CD4-positive, alpha-beta T cell treated with Interferon gamma for 1 hour (primary cell): ENCODE measurements around the gene ZC3H14.
"Not testable (repeated sequence)": the region's sequence is repeated elsewhere in the genome, so short reads cannot be mapped to it uniquely, and the experiment has no call there.

Source experiments
- DNase-seq: peaks from one replicate; pipeline ENCODE4 v3.0.0-alpha.2; 2020

Gene ZC3H14, protein sequence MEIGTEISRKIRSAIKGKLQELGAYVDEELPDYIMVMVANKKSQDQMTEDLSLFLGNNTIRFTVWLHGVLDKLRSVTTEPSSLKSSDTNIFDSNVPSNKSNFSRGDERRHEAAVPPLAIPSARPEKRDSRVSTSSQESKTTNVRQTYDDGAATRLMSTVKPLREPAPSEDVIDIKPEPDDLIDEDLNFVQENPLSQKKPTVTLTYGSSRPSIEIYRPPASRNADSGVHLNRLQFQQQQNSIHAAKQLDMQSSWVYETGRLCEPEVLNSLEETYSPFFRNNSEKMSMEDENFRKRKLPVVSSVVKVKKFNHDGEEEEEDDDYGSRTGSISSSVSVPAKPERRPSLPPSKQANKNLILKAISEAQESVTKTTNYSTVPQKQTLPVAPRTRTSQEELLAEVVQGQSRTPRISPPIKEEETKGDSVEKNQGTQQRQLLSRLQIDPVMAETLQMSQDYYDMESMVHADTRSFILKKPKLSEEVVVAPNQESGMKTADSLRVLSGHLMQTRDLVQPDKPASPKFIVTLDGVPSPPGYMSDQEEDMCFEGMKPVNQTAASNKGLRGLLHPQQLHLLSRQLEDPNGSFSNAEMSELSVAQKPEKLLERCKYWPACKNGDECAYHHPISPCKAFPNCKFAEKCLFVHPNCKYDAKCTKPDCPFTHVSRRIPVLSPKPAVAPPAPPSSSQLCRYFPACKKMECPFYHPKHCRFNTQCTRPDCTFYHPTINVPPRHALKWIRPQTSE

DNA sequence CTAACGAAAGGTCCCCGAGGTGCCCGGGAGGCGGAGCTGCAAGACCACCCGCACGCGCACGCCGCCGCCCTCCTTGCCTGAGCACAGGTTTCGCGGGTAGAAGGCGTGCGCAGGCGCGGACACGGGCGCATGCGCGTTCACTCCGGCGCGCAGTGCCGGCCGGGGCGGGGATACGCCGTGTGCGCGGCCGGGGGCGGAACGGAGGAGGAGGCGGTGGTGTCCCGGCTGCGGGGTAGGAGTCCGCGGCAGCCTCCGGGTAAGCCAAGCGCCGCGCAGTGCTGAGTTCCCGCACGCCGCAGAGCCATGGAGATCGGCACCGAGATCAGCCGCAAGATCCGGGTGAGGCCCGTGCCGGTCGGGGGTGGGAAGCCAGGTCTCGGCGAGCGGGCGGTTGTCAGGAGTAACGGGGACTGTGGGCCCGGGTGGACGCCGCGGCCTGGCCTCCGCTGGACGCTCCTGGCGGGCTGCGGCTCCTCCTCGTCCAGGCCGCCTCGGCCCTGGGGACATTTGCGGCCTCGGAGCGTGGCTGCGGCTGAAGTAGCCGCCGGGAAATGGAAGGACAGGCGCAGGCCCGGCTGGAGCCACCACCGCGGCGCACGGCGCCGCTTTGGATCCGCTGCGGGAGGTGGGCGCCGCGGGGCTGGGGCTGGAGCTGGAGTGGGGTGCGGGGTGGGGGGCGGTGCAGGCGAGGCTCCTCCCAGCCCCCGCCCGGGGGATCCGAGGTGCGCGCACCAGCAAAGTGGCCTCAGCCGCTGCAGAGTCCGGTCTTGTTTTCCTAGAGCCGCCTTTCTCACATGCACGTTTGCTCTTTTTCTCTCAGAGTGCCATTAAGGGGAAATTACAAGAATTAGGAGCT, at the start of gene ZC3H14:
TSS of gene ZC3H14 (plus strand) at position 207 of the 856 bp plus-strand sequence. CDS start at position 304, 97 bp downstream.
- peak; percentile 89 for DNase-seq

DNA sequence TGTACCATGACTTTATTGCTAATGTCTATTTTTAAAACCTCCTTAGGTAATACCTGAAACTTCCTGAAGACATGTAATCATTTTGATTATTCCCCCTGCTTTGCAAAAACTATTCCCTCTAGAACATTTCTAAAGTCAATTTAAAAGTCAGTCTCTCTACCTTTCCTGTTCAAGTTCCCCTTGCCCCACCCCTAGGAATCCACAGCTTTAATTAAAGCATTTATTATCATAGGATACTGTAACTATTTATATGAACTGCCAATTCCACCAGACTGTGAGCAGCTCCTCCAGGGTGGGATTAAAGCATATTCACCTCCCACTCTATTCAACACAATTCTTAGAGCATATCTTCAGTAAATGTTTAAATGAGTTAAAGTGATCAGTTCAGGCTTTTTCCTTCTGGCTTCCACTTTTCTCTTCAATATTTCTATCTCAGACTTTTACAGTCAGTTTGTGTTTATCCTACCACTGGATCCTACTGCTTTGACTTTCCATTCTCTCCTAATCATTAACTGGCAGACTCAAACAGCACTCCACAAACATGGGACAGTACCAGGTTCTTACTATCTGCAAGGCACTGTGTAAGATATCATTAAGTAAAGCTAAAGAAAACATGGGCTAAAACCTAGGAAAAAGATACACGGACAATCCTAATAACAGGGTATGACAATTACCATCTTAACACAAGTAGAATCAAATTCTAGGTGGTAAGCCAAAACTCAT, 47.2 kb upstream of the ZC3H14 start:
- no peak for DNase-seq

DNA sequence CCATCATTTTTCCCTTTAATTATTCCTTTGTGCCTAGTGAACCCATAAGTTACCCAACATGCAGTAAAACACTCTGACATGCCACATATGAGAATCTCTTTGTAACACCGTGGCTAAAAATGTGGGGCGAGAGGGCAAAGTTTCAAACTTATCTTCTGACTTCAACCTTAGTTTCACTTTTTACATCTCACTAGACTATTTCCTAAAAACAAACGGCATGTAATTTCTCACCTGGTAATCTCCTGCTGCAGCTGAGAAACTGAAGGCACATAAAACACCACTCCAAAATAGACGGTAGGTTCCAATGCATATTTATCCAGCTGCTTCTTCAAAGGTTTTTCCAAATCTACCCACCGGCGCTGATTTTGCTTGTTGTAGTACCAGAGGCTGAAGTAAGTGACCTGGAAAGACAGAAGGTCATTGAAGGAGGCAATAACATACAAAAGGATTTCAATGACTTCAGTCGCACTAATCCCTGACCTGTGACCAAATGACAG, 45.9 kb upstream of the ZC3H14 start:
- no peak for DNase-seq

DNA sequence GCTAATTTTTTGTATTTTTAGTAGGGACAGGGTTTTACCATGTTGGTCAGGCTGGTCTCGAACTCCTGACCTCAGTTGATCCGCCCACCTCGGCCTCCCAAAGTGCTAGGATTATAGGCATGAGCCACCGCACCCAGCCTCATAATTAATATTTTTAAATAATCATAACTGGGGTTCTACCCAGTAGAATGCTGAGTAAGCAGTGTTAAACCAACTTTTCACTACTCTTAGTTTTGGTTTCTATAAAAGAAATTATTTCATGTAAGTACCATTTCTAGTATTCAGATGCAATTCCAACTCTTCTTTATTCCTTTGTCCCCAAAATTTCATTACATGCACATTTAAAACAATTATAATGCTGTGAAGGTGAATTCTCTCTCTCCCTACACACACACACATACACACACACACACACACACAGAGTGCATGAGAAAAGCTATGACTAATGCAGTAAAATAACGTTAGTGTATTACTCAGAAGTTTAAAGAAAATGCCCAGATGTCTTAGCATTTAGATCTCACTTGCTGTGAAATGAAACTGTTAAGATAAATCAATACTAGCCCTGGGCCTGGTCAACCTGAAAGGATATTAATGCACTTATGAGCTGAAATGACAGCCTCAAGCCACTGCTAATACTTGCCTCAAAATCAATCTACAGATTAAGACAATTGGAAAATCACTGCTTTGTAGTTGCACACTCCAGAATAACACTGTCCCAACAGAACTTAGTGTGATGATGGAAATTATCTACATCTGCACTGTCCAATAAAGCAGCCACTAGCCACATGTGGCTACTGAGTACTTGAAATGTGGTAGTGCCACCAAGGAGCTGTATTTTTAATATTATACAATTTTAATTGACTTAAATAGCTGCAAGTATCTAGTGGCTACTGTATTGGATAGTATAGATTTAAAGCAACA, 44.0 kb upstream of the ZC3H14 start:
- DNase-seq: no peak

DNA sequence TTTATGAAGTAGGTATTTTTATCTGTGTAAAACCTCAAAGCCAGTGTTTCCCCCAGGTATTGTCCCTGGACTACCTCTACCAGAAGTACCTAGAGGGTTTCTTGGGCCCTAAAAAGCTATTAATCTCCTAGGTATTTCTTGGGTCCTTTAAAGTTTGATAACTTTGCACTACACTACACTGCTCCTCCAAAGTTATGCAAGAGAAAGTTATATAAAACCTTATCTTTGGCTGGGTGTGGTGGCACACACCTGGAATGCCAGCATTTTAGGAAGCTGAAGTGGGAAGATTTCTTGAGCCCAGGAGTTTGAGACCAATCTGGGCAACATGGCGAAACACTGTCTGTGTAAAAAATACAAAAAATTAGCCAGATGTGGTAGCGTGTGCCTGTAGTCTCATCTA, 42.9 kb upstream of the ZC3H14 start:
- DNase-seq: no peak

DNA sequence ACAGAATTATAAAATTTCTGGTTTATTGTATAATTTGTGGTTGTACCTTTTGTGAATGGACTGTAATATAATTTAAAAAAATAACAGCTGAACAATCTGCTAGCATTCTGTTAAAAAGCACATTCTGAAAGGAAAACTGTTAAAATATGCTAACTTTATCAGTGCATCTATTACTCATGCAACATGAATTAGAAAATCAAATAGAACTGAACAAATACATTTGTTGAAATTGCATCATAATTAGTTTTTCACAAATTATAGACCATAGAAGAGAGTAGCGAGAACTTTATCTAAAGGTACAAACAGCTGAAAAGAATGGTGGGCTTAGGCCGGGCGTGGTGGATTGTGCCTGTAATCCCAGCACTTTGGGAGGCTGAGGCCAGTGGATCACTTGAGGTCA, 41.0 kb upstream of the ZC3H14 start:
- DNase-seq: no peak

DNA sequence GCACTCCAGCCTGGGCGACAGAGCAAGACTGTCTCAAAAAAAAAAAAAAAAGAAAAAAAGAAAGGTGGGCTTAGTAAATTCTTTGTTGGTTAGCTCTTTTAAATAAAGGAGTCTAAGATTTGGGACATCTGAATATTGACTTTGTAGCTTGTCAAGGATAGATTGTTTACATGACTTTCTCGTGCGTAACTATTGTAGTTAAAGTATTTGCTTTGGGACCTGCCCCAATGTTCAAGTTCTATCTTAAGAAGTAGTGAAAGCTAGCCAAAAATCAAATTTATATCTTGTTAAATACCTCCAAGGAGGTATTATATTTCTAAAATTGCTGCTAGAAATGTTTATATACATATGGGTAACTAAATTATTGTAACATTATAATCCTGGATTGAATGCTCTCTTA, 40.4 kb upstream of the ZC3H14 start:
- DNase-seq: no peak

DNA sequence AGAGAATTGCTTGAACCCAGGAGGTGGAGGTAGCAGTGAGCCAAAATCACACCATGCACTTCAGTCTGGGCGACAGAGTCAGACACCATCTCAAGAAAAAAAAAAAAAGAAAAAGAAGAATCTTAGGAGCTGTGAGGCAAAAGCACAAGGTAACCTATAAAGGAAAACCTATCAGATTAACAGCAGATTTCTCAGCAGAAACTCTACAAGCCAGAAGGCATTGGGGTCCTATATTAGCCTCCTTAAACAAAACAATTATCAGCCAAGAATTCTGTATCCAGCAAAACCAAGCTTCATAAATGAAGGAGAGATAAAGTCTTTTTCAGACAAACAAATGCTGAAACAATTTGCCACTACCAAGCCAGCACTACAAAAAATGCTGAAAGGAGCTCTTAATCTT, 32.9 kb upstream of the ZC3H14 start:
- DNase-seq: not testable (repeated sequence)

DNA sequence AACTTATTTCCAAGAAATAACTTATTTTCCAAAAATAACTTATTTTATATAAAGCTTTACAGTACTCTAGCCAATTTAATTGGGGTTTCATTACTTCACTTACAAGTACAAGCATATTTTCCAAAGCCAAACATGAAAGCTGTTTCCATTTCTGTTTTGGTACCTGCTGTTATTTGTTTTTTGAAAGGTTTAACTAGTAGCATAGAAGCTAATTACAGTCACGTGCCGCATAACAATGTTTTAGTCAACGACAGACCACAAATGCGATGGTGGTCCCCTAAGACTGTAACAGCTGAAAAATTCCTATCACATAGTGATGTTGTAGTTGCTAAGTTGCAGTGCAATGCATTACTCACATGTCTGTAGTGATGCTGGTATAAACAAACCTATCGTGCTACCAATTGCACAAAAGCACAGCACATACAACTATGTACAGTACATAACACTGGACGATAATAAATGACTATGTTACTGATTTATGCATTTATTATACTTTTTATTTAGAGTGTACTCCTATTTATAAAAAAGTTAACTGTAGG, 29.7 kb upstream of the ZC3H14 start:
- no peak for DNase-seq

DNA sequence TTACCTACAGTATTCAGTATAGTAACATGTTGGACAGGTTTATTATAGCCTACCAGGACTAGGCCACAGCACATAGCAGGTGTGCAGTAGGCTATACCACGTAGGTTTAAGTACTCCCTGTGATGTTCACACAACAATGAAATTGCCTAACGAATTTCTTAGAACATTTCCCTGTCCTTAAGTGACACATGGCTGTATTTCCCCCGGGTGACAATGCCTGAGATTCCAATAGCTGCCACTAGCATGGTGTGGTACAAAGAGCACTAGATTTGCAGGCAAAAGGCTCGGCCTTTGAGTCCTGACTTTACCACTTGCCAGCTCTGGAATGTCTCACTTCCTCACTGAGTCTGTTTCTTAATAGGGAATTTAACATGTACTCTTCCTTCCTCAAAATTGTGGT, 27.7 kb upstream of the ZC3H14 start:
- no peak for DNase-seq

DNA sequence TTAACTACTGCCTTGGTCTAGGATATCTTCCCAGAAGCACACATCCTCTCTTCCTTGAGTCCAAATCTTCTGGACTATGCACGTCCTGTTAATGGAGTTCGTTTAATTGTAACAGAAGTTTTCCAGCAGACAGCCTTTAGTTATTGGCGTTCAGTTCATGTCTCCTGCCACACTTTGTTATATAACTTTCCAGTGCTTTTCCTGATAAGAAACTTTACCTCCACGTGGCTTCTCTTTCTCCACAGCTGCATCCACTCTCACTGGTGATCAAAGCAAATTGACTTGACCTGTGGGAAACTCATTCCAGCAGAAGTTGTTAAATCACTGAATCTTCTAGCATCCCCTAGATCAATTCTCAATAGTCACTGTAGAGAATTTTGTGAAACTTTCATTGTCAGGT, 27.0 kb upstream of the ZC3H14 start:
- no peak for DNase-seq

DNA sequence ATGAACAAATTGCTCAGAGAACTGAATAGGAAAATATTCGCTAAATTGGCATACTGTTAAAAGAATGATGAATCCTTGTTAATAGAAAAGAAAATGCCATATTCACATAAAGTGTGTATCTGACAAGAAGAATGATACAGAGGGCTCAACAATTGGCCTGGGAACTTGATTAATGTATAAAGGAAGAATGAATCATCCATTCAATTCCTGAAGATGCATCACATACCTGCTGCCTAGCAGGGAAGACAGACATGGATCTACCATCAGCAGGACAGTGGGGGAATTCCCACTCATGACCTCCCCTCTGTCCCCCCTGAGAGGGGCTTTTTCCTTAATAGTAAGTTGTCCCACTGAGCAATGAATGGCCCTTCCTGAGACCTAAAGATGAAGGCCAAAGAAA, 21.5 kb upstream of the ZC3H14 start:
- no peak for DNase-seq

DNA sequence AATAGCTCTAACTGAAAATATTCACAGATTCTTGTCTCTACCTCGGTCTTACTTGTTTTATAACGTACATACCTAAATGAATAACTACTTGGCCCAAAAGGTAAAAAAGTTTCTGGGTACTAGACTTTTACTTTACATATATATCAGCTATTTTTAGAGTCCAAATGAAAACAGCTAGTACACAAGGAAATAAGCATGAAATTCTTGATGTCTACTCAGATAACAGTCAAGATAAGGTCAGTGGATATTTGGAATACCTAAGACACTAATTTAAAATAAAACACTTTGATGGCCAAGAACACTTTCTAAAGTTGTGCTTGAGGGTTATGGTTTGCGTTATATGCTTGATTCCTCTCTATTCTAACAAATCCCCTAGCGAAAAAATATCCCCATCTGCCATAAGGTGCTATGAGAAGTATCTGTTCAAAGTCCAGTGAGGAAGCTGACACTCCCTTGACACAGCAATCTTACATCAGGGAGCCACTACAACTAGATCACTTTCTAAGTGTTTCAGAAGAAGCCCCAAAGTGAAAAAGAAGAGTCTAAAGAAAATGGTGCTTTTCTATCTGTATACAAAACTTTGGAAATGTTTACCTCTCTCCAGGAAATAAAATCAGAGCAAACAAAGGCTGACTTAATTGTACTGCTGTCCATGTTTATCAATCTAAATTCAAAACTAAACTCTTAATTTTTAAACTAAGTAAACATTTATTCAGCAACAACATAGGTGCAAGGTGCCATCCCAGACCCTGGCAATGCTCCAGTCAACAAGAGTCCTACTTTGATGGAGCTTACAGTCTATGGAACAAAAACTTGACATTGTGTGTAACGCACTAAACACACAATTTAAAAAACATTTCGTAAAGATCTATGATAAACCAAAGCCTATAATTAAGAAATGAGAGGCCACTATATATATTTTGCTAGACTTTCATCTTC, 19.7 kb upstream of the ZC3H14 start:
- no peak for DNase-seq

DNA sequence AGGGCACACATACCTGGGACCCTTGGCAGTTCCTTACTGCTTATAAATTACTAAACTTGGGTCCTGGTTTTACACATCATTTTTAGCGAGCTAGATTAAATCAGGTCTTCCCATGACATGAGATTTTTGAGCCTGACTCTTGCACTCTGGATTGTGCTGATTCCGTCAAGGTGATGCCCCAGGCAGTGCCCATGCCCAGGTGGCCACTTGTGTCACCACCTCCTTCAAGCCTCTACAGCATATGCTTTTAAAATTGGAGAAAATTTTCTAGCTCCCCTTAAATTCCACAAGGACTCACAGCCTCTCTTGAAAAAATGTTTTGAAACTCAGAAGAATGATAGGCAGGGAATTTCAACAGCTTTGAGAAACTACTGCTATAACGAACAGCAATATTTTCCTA, 17.6 kb upstream of the ZC3H14 start:
- no peak for DNase-seq

DNA sequence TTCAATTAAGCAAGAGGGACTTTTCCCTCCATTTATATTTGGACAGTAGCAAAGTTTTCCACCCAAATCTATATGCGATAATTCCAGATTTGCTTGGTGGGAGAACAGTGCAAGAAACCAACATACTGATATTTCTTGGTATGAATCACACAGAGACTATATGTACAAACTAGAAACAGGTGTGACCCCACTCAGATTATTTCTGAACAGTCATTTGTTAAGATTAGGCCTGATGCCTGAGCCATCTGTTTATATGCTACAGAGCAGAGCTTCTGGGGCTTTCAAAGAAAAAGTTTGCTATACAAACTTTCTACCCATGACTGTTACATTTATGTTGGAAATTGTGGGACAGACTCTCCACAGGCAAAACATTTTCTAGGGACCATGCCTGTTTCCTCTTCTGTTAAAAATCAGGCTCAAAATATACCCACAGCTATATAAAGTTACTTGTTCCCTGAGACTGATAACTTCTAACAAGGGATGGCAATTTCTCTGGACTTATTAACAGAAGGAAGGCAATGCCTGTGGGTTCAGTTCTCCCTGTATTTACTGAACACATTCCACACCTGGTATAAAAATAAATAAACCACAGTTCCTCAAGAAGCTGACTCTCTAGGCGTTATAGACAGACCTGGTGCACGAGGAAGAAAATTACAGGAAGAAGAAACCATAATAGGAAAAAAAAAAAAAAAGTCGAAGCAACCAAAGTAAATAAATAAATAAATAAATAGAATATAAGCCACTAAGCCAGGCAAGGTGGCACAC, 16.0 kb upstream of the ZC3H14 start:
- no peak for DNase-seq

DNA sequence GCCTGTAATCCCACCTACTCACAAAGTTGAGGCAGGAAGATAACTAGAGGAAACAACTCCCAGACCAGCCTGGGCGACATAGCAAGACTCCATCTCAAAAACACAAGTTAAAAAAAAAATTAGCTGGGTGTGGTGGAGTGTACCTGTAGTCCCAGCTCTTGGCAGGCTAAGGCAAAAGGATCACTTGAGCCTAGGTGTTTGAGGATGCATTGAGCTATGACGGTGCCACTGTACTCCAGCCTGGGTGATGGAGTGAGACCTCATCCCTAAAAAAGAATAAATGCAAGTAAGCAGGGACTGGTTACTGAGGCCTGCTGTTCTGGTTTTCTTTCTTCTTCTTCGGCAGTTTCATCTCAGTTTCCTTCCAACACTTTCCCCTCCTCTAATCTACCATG, 15.5 kb upstream of the ZC3H14 start:
- DNase-seq: no peak

DNA sequence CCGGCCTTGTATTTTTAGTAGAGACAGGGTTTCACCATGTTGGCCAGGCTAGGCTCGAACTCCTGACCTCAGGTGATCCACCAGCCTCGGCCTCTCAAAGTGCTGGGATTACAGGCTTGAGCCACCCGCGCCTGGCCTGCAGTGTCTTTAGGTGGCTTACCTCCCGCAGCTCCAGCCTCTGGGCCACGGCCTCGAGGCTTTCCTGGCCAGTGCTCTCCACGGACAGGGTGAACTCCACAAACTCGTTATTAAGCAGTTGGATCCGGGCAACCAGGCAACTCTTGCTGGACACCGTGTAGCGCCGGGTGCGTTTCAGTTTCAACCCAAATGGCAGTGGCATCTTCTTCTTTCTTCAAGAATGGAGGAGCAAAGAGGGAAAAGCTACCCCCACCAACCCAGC, 12.8 kb upstream of the ZC3H14 start:
- no peak for DNase-seq

DNA sequence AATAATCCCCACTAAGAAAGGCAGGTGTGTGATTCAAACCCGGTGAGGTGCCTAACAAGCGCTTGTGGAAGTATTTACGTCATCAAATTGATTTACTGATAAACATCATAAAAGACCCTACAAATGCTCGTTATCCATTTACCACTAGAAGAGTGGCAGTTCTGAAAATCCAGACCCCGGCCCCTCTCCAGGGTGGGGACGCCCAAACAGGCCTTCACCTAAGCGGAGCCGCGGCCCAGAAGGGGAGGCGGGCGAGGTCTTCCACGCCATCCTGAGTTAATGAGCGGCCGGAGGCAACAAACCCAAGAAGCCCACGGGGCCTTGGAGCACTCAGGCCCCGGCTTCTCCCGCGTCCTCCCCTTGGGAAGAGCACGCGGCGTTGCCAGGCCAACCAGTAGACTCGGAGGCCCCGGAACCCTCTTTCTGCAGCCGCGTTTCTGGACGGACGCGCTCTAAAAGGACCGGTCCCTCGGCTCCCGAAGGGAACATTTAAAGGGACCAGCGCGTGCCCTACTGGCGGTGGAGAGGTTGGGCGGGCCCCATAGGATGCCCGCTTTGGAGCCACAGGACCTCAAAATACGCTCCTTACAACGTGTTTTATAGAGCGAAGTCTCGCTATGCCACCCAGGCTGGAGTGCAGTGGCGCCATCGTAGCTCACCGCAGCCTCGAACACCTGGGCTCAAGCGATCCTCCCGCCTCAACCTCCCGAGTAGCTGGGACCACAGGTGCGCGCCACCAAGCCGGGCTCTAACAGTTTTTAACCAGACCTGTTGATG, 11.6 kb upstream of the ZC3H14 start:
- peak; percentile 34 for DNase-seq
